Measurements from ENCODE around the gene NAA35. TPM values are rescaled to one million over a fixed set of nuclear protein-coding genes. Genes with fewer than 3 reads are reported as not detected.

The NAA35 gene
- total and polyA plus RNA-seq, 9 of the 15 experiments (the other 6 are each of a cell fraction or from before 2014, with no cell fraction given) = 17.7 to 43.9 (median 29.0) TPM

DNA sequence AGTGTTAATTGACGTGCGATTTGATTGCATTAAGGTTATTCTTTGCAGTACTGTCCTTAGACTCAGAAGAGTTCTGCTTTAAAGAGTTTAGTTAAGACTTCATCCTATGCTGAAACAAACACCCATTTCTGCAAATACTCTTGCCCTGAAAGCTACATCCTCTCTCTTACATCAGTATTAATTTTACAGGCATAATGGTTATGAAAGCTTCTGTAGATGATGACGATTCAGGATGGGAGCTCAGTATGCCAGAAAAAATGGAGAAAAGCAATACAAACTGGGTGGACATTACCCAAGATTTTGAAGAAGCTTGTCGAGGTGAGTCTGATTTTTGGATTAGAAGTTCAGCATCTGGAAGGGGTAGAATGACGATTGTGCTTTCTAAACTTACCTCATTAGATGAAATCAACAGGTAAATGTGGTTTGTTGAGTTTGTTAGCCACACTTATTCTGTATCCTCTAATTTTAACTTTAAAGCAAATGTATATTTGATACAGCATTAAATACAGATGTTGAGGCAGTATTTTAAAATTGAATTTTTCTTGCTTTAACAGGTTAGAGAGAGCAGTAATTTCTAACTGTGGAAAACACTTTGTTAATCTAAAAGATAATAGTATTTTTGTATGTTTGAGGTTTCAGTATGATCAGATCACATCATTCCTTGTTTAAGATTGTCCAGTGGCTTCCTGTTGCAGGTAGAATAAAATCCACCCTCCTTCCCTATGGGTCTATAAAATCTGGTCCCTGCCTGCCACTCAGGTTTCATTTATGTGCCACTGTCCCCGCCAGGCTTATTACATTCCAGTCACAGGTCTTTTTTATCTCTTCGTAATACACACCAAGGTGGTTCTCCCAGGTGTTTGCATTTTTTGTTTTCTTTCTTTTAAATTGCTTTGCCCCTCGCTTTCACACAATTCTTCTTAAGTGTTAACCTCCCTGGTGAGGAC lies 1.3 kb downstream of the NAA35 start:
- peak overlapping the region; percentile 87 for H3K4me2 ChIP-seq (ENCODE audit: insufficient read depth, low read length)
- intact Hi-C loops (cut with micrococcal nuclease) (loop anchor here (10.0 kb wide), 1 partner anchor 413 kb away; the partner anchor contains the start of gene TUT7), in situ Hi-C loops (cut with MboI) (no loop called here)
- H3K79me2 ChIP-seq (ENCODE audit: control insufficient read depth, insufficient read depth, low read length) = peaks cover 66% of the 10 kb centered on the region
- POLR2A ChIA-PET = interaction anchor here (1.4 kb wide), 1 partner anchor 61 kb away, joined by 4 read pairs; no protein-coding TSS in a partner anchor
- H3K9ac ChIP-seq (ENCODE audit: insufficient read depth in 1 of 2, low read depth in 2 of 2, low read length in 2 of 2) = peak overlapping the region; percentile 86 to 93
- BruUV-seq (replicated peaks) = TSS peak; percentile 44
- no peak for TF ChIP-seq HDAC3 (IDR thresholded peaks at IDR 0.05; ENCODE audit: borderline replicate concordance, partially characterized antibody)
- no peak for TF ChIP-seq THAP7 (CRISPR knock-in tag; IDR thresholded peaks at IDR 0.05)
- no peak for TF ChIP-seq CREB5 (CRISPR knock-in tag; IDR thresholded peaks at IDR 0.05)
- TF ChIP-seq, protein P1, sequence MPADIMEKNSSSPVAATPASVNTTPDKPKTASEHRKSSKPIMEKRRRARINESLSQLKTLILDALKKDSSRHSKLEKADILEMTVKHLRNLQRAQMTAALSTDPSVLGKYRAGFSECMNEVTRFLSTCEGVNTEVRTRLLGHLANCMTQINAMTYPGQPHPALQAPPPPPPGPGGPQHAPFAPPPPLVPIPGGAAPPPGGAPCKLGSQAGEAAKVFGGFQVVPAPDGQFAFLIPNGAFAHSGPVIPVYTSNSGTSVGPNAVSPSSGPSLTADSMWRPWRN (IDR thresholded peaks at IDR 0.05; ENCODE audit: low read depth) = no peak
- TF ChIP-seq SUPT5H (IDR thresholded peaks at IDR 0.05) = no peak
- TF ChIP-seq SETDB1 (IDR thresholded peaks at IDR 0.05; ENCODE audit: low read length) = no peak
- no peak for TF ChIP-seq KLF13 (tag; IDR thresholded peaks at IDR 0.05; ENCODE audit: borderline replicate concordance, low read depth)
- no peak for TF ChIP-seq KLF6 (CRISPR knock-in tag; IDR thresholded peaks at IDR 0.05; ENCODE audit: borderline replicate concordance)
- no peak for TF ChIP-seq ARID3A (IDR thresholded peaks at IDR 0.05; ENCODE audit: borderline replicate concordance, low read depth, low read length)
- TF ChIP-seq ZNF75A (CRISPR knock-in tag; IDR thresholded peaks at IDR 0.05) = no peak
- H3K9me1 ChIP-seq (ENCODE audit: control insufficient read depth, insufficient read depth, low read length) = no peaks in the 10 kb centered on the region
- no peak for ATAC-seq
- 31% methylated on average over 8 of the region's 8 CpGs for WGBS (ENCODE audit: insufficient coverage, low coverage, missing lambda C conversion rate)
- H2AFZ ChIP-seq (ENCODE audit: low read depth, low read length) = peak overlapping the region; percentile 86
- H3K4me1 ChIP-seq (replicated peaks in 1 of 2; ENCODE audit: control insufficient read depth in 2 of 2, insufficient read depth in 2 of 2, low read length in 2 of 2) = peaks cover 3 to 15% of the 10 kb centered on the region in 2 experiments; a peak in 3 of 5 replicates
- H3K27ac ChIP-seq (ENCODE audit: extremely low read depth, low read depth, low read length) = peak overlapping the region; percentile 92
- H3K36me3 ChIP-seq (ENCODE audit: control insufficient read depth, insufficient read depth, low read length) = peaks cover 45% of the 10 kb centered on the region
- peak overlapping the region; percentile 98 for H3K4me3 ChIP-seq
- no peaks in the 10 kb centered on the region for H3K9me3 ChIP-seq (replicated peaks; ENCODE audit: control insufficient read depth, insufficient read depth, low read depth, low read length)
- 0 out of 2 replicates have a peak, but pooled peaks cover 5% of the 10 kb centered on the region for H4K20me1 ChIP-seq (replicated peaks; ENCODE audit: control insufficient read depth, insufficient read depth, low read length)
- FAIRE-seq = no peak
- DNase-seq (ENCODE audit: extremely low read depth in 1 of 4, low spot score in 3 of 4) = no peak
- CTCF ChIA-PET (ENCODE audit: low intra/inter-chr PET ratio) = no interaction called here
- H3K27me3 ChIP-seq (ENCODE audit: control insufficient read depth in 2 of 2, insufficient read depth in 2 of 2, low read length in 2 of 2) = no peaks in the 10 kb centered on the region
